ENCODE results near the gene ACSL3.
A peak's percentile ranks its signal among the peaks of the same experiment; 100 is the strongest.

The ACSL3 gene

GRCh38 chr2:222909286-222909685 is 48.5 kb downstream of the ACSL3 start:
- TF ChIP-seq, protein P1, sequence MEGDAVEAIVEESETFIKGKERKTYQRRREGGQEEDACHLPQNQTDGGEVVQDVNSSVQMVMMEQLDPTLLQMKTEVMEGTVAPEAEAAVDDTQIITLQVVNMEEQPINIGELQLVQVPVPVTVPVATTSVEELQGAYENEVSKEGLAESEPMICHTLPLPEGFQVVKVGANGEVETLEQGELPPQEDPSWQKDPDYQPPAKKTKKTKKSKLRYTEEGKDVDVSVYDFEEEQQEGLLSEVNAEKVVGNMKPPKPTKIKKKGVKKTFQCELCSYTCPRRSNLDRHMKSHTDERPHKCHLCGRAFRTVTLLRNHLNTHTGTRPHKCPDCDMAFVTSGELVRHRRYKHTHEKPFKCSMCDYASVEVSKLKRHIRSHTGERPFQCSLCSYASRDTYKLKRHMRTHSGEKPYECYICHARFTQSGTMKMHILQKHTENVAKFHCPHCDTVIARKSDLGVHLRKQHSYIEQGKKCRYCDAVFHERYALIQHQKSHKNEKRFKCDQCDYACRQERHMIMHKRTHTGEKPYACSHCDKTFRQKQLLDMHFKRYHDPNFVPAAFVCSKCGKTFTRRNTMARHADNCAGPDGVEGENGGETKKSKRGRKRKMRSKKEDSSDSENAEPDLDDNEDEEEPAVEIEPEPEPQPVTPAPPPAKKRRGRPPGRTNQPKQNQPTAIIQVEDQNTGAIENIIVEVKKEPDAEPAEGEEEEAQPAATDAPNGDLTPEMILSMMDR (IDR thresholded peaks at IDR 0.05; ENCODE audit: low read length), result no peak
- TF ChIP-seq EZH2phosphoT487 (IDR thresholded peaks at IDR 0.05; ENCODE audit: low read length) (no peak), EZH2 (optimal IDR thresholded peaks at IDR 0.05; ENCODE audit: low read depth, low read length) (no peak)
- Histone ChIP-seq H4K20me1 (ENCODE audit: insufficient read depth, low read length) (peaks cover 8% of the 10 kb centered on the region; the same call in 1 of the 2 replicates), H3F3A (ENCODE audit: insufficient read depth, low read length) (peaks cover 15% of the 10 kb centered on the region), H3K79me2 (ENCODE audit: low read length) (peaks cover 45% of the 10 kb centered on the region), H3K9me2 (replicated peaks; ENCODE audit: insufficient read depth, low read length) (no peaks in the 10 kb centered on the region), H3K4me1 (ENCODE audit: low read length) (peaks cover 31% of the 10 kb centered on the region), H3K27ac (ENCODE audit: low read length) (no peak overlapping the region), H3K4me2 (ENCODE audit: low read depth, low read length) (no peak overlapping the region), H3K9ac (ENCODE audit: low read length) (no peak overlapping the region), H2AFZ (ENCODE audit: low read length) (no peak overlapping the region), H3K36me3 (replicated peaks; ENCODE audit: insufficient read depth, low read length) (no peaks in the 10 kb centered on the region), H3K9me3 (replicated peaks; ENCODE audit: insufficient read depth, low read length) (no peaks in the 10 kb centered on the region), H3K4me3 (ENCODE audit: low read length) (no peak overlapping the region), H3K27me3 (replicated peaks; ENCODE audit: insufficient read depth, low read length) (no peaks in the 10 kb centered on the region)
- DNase-seq, result no peak

DNA sequence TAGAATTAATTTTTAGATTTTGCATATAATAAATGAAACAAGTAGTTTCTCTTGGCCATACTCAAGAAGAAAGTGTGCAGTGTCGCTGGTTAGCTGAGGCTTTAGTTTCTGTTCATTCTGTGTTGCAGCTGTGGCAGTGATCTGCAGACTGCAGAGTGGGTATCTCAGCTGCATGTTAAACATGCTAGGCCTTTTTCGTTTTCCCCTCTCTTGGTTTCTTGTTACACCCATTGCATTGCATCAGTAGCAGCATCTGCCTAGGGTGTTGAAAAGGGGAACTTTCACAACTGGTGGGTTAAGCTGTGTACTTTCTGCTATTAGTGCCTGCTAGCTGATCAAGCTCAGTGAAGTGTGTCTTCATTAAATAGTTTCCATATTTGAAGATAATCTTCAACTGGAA is 51.3 kb downstream of the ACSL3 start:
- peaks cover 15% of the 10 kb centered on the region for H3F3A ChIP-seq (ENCODE audit: insufficient read depth, low read length)

DNA sequence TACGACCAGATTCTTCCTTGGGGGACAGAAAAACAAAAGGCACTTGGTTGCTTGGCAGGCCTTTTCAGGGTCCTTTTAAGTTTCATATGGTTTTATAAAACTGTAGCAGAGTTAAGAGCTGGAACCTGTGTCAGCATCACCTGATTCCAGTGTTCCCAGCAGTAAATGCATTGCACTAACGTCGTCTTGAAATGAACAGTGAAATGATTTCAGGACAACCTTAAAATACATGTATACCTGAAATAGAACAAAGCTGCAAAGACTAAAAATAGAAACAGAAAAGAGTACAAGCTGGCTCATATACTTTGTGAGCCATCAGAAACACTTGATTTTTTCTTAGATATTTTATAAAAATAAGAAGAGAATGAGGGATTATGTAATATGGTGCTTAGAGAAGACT is 51.9 kb downstream of the ACSL3 start:
- Histone ChIP-seq H3K36me3 (replicated peaks; ENCODE audit: insufficient read depth, low read length) (no peaks in the 10 kb centered on the region), H2AFZ (ENCODE audit: low read length) (no peak overlapping the region), H4K20me1 (ENCODE audit: insufficient read depth, low read length) (peaks cover 8% of the 10 kb centered on the region; the same call in 1 of the 2 replicates), H3K79me2 (ENCODE audit: low read length) (peaks cover 17% of the 10 kb centered on the region), H3K9ac (ENCODE audit: low read length) (no peak overlapping the region), H3K9me2 (replicated peaks; ENCODE audit: insufficient read depth, low read length) (no peaks in the 10 kb centered on the region), H3K4me1 (ENCODE audit: low read length) (peaks cover 34% of the 10 kb centered on the region), H3K4me3 (ENCODE audit: low read length) (no peak overlapping the region), H3K27me3 (replicated peaks; ENCODE audit: insufficient read depth, low read length) (no peaks in the 10 kb centered on the region), H3K9me3 (replicated peaks; ENCODE audit: insufficient read depth, low read length) (no peaks in the 10 kb centered on the region), H3K27ac (ENCODE audit: low read length) (peak overlapping the region; percentile 22; the same call in 1 of the 2 replicates), H3F3A (ENCODE audit: insufficient read depth, low read length) (peaks cover 15% of the 10 kb centered on the region), H3K4me2 (ENCODE audit: low read depth, low read length) (peak overlapping the region; percentile 36; the same call in 1 of the 2 replicates)
- DNase-seq, result no peak
- TF ChIP-seq EZH2phosphoT487 (IDR thresholded peaks at IDR 0.05; ENCODE audit: low read length), result no peak
- TF ChIP-seq EZH2 (optimal IDR thresholded peaks at IDR 0.05; ENCODE audit: low read depth, low read length), result no peak
- TF ChIP-seq, protein P1 (IDR thresholded peaks at IDR 0.05; ENCODE audit: low read length), result no peak

More for the DNA sequence above, 51.3 kb downstream of the ACSL3 start:
- no peaks in the 10 kb centered on the region for H3K9me3 ChIP-seq (replicated peaks; ENCODE audit: insufficient read depth, low read length)
- H2AFZ ChIP-seq (ENCODE audit: low read length), result no peak overlapping the region
- no peaks in the 10 kb centered on the region for H3K27me3 ChIP-seq (replicated peaks; ENCODE audit: insufficient read depth, low read length)
- peak; percentile 85 for DNase-seq
- H3K9me2 ChIP-seq (replicated peaks; ENCODE audit: insufficient read depth, low read length), result no peaks in the 10 kb centered on the region
- H3K27ac ChIP-seq (ENCODE audit: low read length), result peak overlapping the region; percentile 22; the same call in 1 of the 2 replicates
- H3K4me2 ChIP-seq (ENCODE audit: low read depth, low read length), result peak overlapping the region; percentile 36
- H3K4me3 ChIP-seq (ENCODE audit: low read length), result no peak overlapping the region
- H4K20me1 ChIP-seq (ENCODE audit: insufficient read depth, low read length), result peaks cover 8% of the 10 kb centered on the region; the same call in 1 of the 2 replicates
- H3K4me1 ChIP-seq (ENCODE audit: low read length), result peaks cover 34% of the 10 kb centered on the region
- TF ChIP-seq, protein P1 (IDR thresholded peaks at IDR 0.05; ENCODE audit: low read length), result no peak
- no peak overlapping the region for H3K9ac ChIP-seq (ENCODE audit: low read length)
- H3K36me3 ChIP-seq (replicated peaks; ENCODE audit: insufficient read depth, low read length), result no peaks in the 10 kb centered on the region
- peaks cover 24% of the 10 kb centered on the region for H3K79me2 ChIP-seq (ENCODE audit: low read length)

Measured in MM.1S (cell line).